ENCODE measurements around the gene RAB42.
"Not testable (repeated sequence)": the region's sequence is repeated elsewhere in the genome, so short reads cannot be mapped to it uniquely, and the experiment has no call there.

The RAB42 gene

GRCh38 chr1:28560886-28561285 lies 31.2 kb upstream of the RAB42 start:
- Mint-ChIP-seq H3K27me3 (ENCODE audit: low read depth, poor library complexity) (peaks cover 2% of the 10 kb centered on the region), H3K36me3 (ENCODE audit: low read depth) (peaks cover 55% of the 10 kb centered on the region), H3K4me1 (no peaks in the 10 kb centered on the region), H3K9me3 (no peaks in the 10 kb centered on the region), H3K27ac (no peak overlapping the region), H3K4me3 (no peak overlapping the region)
- TF ChIP-seq CTCF (IDR thresholded peaks at IDR 0.05) = no peak
- no peak for DNase-seq

DNA sequence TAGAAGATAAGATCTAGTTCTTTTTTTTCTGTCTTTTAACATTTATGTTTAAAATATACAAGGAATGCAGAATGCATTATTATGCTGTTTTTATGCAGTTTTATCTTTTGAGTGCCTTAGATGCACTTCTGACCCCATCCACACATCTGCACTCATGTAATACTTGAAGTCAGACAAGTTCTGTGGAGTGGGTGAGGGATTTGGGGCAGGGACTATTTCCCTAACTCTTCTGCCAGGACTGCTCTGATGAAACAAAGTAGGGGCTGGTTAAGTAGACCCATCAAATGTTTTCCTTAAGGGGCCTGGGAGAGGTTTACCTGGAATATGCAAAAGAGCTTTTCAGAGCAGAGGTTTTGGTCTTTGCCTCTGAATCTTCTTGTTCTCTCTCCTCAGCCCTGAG lies 27.8 kb upstream of the RAB42 start:
- peaks cover 58% of the 10 kb centered on the region for H3K36me3 Mint-ChIP-seq (ENCODE audit: low read depth)

DNA sequence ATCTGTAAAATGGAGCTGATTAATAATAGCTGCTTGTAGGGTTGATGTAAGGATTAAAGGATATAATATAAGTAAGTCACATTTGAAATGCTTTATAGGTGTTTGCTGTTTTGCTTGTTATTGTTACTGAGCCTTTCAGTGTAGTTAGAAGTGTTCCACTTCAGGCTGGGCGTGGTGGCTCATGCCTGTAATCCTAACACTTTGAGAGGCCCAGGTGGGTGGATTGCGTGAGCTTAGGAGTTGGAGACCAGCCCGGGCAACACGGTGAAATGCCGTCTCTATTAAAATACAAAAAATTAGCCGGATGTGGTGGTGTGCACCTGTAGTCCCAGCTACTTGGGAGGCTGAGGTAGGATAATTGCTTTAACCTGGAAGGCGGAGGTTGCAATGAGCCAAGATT lies 27.0 kb upstream of the RAB42 start:
- TF ChIP-seq CTCF (IDR thresholded peaks at IDR 0.05) = no peak
- no peaks in the 10 kb centered on the region for H3K27me3 Mint-ChIP-seq (ENCODE audit: low read depth, poor library complexity)

More for the DNA sequence above, 27.8 kb upstream of the RAB42 start:
- no peak for TF ChIP-seq CTCF (IDR thresholded peaks at IDR 0.05)
- DNase-seq = no peak
- H3K27ac Mint-ChIP-seq = no peak overlapping the region
- H3K4me3 Mint-ChIP-seq = no peak overlapping the region
- no peaks in the 10 kb centered on the region for H3K4me1 Mint-ChIP-seq
- H3K27me3 Mint-ChIP-seq (ENCODE audit: low read depth, poor library complexity) = no peaks in the 10 kb centered on the region
- H3K9me3 Mint-ChIP-seq = no peaks in the 10 kb centered on the region

DNA sequence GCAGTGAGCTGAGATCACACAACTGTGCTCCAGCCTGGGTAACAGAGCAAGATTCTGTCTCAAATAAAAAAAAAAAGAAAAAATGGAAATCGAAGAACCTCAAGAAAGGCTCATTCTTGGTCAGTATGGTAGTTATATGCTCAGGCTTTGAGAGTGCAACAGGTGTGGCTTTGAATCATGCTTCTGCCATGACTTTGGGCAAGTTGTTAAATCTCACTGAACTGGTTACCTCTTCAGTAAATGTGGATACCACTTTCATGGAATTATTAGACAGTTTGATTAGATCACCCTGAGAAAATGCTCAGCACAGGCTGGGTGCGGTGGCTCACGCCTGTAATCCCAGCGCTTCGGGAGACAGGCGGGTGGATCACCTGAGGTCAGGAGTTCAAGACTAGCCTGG lies 26.3 kb upstream of the RAB42 start:
- Mint-ChIP-seq H3K9me3 (no peaks in the 10 kb centered on the region), H3K27ac (no peak overlapping the region), H3K27me3 (ENCODE audit: low read depth, poor library complexity) (no peaks in the 10 kb centered on the region), H3K4me1 (no peaks in the 10 kb centered on the region), H3K36me3 (ENCODE audit: low read depth) (peaks cover 51% of the 10 kb centered on the region), H3K4me3 (no peak overlapping the region)
- no peak for TF ChIP-seq CTCF (IDR thresholded peaks at IDR 0.05)
- DNase-seq = no peak

More for the DNA sequence above, 27.0 kb upstream of the RAB42 start:
- H3K9me3 Mint-ChIP-seq = no peaks in the 10 kb centered on the region
- peak overlapping the region; percentile 93 for H3K27ac Mint-ChIP-seq
- DNase-seq = no peak
- peaks cover 58% of the 10 kb centered on the region for H3K36me3 Mint-ChIP-seq (ENCODE audit: low read depth)
- no peaks in the 10 kb centered on the region for H3K4me1 Mint-ChIP-seq
- no peak overlapping the region for H3K4me3 Mint-ChIP-seq

DNA sequence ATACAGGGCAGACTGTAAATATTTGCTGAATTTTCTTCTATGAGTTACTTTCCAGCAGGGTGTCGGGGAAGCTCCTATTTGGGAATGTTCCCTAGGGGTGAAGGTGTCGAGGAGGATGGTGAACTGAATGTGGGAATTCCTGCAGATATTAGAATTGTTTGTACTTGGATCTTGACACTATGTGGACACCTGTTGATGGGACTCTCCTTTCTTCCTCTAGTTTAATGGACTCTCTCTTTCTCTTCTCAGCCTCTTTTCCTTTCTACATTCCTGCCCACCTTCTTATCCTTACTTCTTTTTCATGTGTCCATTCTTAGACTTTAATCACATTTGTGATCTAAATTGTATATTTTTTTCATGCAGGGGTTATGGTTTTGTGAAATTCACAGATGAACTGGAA lies 25.1 kb upstream of the RAB42 start:
- Mint-ChIP-seq H3K36me3 (ENCODE audit: low read depth) (peaks cover 50% of the 10 kb centered on the region), H3K27me3 (ENCODE audit: low read depth, poor library complexity) (no peaks in the 10 kb centered on the region), H3K4me3 (no peak overlapping the region), H3K4me1 (no peaks in the 10 kb centered on the region), H3K9me3 (no peaks in the 10 kb centered on the region), H3K27ac (peak overlapping the region; percentile 56)
- DNase-seq = no peak
- no peak for TF ChIP-seq CTCF (IDR thresholded peaks at IDR 0.05)

DNA sequence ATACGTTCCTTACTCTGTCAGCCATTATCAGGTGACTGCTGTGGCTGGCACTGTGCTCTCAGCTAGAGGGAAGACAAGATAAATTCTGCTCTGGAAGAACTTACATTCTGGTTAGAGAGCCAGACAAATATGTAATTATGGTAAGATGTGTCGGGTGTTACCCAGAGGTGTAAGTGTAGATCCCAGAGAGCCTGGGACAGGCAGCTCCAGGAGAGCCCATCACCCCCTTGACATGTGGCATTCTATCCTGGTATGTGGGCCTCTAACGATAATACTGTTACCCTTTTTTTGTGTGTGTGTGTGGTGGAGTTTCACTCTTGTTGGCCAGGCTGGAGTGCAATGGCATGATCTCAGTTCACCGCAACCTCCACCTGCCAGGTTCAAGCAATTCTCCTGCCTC lies 20.2 kb upstream of the RAB42 start:
- no peak for DNase-seq
- Mint-ChIP-seq H3K27ac (no peak overlapping the region), H3K36me3 (ENCODE audit: low read depth) (peaks cover 38% of the 10 kb centered on the region), H3K4me1 (no peaks in the 10 kb centered on the region), H3K27me3 (ENCODE audit: low read depth, poor library complexity) (no peaks in the 10 kb centered on the region), H3K4me3 (no peak overlapping the region), H3K9me3 (no peaks in the 10 kb centered on the region)
- TF ChIP-seq CTCF (IDR thresholded peaks at IDR 0.05) = no peak

DNA sequence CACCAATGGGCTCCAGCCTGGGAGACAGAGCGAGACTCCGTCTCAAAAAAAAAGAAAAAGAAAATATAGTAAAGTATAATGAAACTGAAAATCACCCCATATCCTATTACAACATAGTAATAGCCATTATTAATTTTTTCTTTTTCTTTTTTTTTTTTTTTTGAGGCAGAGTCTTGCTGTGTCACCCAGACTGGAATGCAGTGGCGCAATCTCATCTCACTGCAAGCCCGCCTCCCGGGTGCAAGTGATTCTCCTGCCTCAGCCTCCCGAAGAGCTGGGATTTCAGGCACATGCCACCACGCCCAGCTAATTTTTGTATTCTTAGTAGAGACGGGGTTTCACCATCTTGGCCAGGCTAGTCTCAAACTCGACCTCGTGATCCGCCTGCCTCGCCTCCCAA lies 19.2 kb upstream of the RAB42 start:
- not testable (repeated sequence) for DNase-seq; H3K27me3 Mint-ChIP-seq (ENCODE audit: low read depth, poor library complexity); H3K4me3 Mint-ChIP-seq; H3K9me3 Mint-ChIP-seq; H3K27ac Mint-ChIP-seq; H3K4me1 Mint-ChIP-seq
- peaks cover 42% of the 10 kb centered on the region for H3K36me3 Mint-ChIP-seq (ENCODE audit: low read depth)

Measured in nephron progenitor cell (in vitro differentiated cells).